Spleen (tissue), 11 donors: ENCODE measurements around the gene H6PD. TPM values are rescaled to one million over a fixed set of nuclear protein-coding genes. Genes with fewer than 3 reads are reported as not detected.
A peak's percentile ranks its signal among the peaks of the same experiment; 100 is the strongest.

ENCODE experiments used
- DNase-seq: peaks from one replicate; pipeline ENCODE4 v3.0.0-alpha.2; 2020
- H3K27ac ChIP-seq, 8 donors: fragments of 200-600 bp; sonication (generic) in 7 of 8; 1 replicate in 4 of 8; 2 replicates in 4 of 8; pipeline versions ENCODE4 v1.5.0 to v1.8.0; 2016 to 2021; ENCODE audit warnings: inconsistent platforms in 4 of 8, mild to moderate bottlenecking in 4 of 8, moderate library complexity in 1 of 8
- H3K27me3 ChIP-seq, 7 donors: fragments of 200-600 bp; sonication (generic) in 6 of 7; replicated peaks in 1 of 7; 1 replicate in 4 of 7; 2 replicates in 3 of 7; pipeline versions ENCODE4 v1.5.0 to v1.8.0; 2016 to 2021; ENCODE audit warnings: inconsistent platforms in 3 of 7, mild to moderate bottlenecking in 1 of 7
- H3K36me3 ChIP-seq, 6 donors: fragments of 200-600 bp; sonication (generic) in 5 of 6; 1 replicate in 4 of 6; 2 replicates in 2 of 6; pipeline versions ENCODE4 v1.5.0 to v1.8.0; 2016 to 2021; ENCODE audit warnings: inconsistent platforms in 2 of 6
- H3K4me1 ChIP-seq, 6 donors: fragments of 200-600 bp; sonication (generic) in 5 of 6; 1 replicate in 3 of 6; 2 replicates in 3 of 6; pipeline versions ENCODE4 v1.5.0 to v1.8.0; 2016 to 2021; ENCODE audit warnings: inconsistent platforms in 3 of 6
- H3K4me3 ChIP-seq, 8 donors: fragments of 200-600 bp; sonication (generic) in 7 of 8; 1 replicate in 4 of 8; 2 replicates in 4 of 8; pipeline versions ENCODE4 v1.5.0 to v1.8.0; 2016 to 2021; ENCODE audit warnings: inconsistent platforms in 4 of 8, mild to moderate bottlenecking in 4 of 8, moderate library complexity in 2 of 8
- H3K9me3 ChIP-seq, 8 donors: fragments of 200-600 bp; sonication (generic) in 7 of 8; 1 replicate in 4 of 8; 2 replicates in 4 of 8; pipeline versions ENCODE4 v1.5.0 to v1.8.0; 2016 to 2021; ENCODE audit warnings: inconsistent platforms in 4 of 8
- POLR2A ChIP-seq, 3 donors: fragments of 450-650 bp; IDR thresholded peaks; one replicate each; pipeline ENCODE4 v1.5.1; 2017; ENCODE audit warnings: antibody characterized with exemption in 3 of 3, mild to moderate bottlenecking in 1 of 3
- POLR2AphosphoS5 ChIP-seq, 3 donors: sonication (generic); formaldehyde crosslinking; IDR thresholded peaks; one replicate each; pipeline ENCODE4 v1.5.1; 2017; ENCODE audit warnings: antibody characterized with exemption in 3 of 3
- WGBS, 5 donors: extraction: QIAGEN DNeasy Blood & Tissue Kit in 3 of 5; methylation state at CpG; one replicate each; pipeline versions ENCODE4 v1.1.5 to v1.1.7; 2013 to 2018; 5-methylcytosine and 5-hydroxymethylcytosine counted together
- intact Hi-C: fragments of 100-400 bp; cut with DNase I; formaldehyde crosslinking; loops from one replicate; pipeline ENCODE4 v1.15.0; 2023; ENCODE audit warnings: low total_unique reads
- polyA plus RNA-seq, 3 donors: library from polyadenylated mRNA; stranded (reverse); fragments of 200-250 nt; gene quantifications; one replicate each; pipeline ENCODE4 v1.2.1, GENCODE V29; 2013
- total RNA-seq, 7 donors: library from RNA; depleted of rRNA in 3 of 7; stranded (reverse); fragments of >200 nt in 3 of 7; fragmentation: NEBNext Ultra II Directional in 4 of 7; extraction: Animal tissue kit (Norgen Biotek cat#: 25700) in 4 of 7; gene quantifications; one replicate each; pipeline versions ENCODE4 v1.1.0 to v1.2.1, GENCODE V29; 2016 to 2021
- TF ChIP-seq, protein P1 (sequence below), 11 experiments: fragments of 200-600 bp in 7 of 11; fragments of 450-650 bp in 4 of 11; sonication (generic) in 4 of 11; IDR thresholded peaks in 8 of 11; conservative IDR thresholded peaks in 3 of 11; 1 replicate in 7 of 11; 2 replicates in 4 of 11; pipeline versions ENCODE4 v1.4.0 to v1.8.0; 2016 to 2021; ENCODE audit warnings: antibody characterized with exemption in 11 of 11, inconsistent platforms in 4 of 11, mild to moderate bottlenecking in 1 of 11
- donor health status: healthy with polysubstance abuse.
- donor health status: DM: no; HTN: no; CAD: no; lungs with moderate emphysema.
- donor health status: DM: no; HTN: no; CAD: no.
- donor health status: Bipolar disorder and iron deficiency.
- donor health status: healthy.
- donor health status: DM: no; HTN: no; CAD: no.
- donor health status: DM: yes; HTN: yes; CAD: no.

Gene H6PD
- total and polyA plus RNA-seq, 10 donors: 4.5 to 55.3 (median 35.5) TPM

DNA sequence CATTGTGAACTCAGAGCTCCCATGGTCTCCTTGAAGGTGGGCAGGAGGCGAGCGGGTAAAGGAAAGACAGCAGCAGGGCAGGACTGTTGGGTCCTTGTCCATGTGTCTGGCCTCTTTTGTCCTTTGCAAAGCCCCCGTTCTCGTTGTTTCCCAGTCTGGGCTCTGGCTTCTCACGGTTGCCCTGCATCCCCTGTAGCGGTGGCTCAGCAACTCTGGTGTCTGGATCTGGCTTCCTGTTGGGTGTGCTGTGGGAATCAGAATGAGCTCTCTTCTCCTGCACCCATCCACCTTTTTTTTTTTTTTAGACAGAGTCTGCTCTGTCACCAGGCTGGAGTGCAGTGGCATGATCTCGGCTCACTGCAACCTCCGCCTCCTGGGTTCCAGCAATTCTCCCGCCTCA lies 11.1 kb downstream of the H6PD start:
- H3K36me3 ChIP-seq: peaks cover 0 to 63% (median 33%) of the 10 kb centered on the region in 6 donors
- TF ChIP-seq POLR2AphosphoS5 (IDR thresholded peaks at IDR 0.05) (no peak), POLR2A (IDR thresholded peaks at IDR 0.05) (no peak)
- H3K27me3 ChIP-seq: no peaks in the 10 kb centered on the region
- WGBS, 5 donors: 87 to 93% (median 91%) methylated on average over 9 of the region's 9 CpGs
- DNase-seq: peak; percentile 55
- H3K27ac ChIP-seq: peak overlapping the region in 2 of 8 donors; percentile 82 to 96
- H3K4me3 ChIP-seq: no peak overlapping the region
- intact Hi-C loops: no loop called here
- H3K4me1 ChIP-seq: peaks cover 20 to 90% (median 64%) of the 10 kb centered on the region in 6 donors
- no peaks in the 10 kb centered on the region for H3K9me3 ChIP-seq

DNA sequence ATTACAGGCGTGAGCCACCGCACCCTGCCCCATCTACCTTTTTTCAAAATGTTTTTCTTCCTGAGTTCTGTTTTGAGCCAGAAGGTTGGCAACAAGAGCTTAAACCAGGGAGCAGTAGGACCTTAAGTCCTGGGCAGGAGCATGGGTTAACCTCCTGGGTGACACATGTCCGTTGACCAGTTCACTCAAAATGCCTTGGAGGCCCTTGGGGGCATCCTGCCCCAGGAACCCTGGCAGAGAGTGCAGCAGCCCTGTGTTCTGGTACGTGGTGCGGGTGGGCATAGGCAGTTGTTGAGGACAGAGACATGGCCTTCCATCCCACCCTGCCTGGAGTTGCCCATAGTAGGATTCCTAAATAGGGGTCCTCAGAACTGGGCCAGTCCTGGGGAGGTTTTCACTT lies 11.6 kb downstream of the H6PD start:
- WGBS, 5 donors: 83 to 98% (median 92%) methylated on average over 5 of the region's 5 CpGs
- Histone ChIP-seq H3K27ac (peak overlapping the region in 1 of 8 donors; percentile 96), H3K27me3 (no peaks in the 10 kb centered on the region), H3K9me3 (no peaks in the 10 kb centered on the region), H3K4me3 (no peak overlapping the region), H3K36me3 (peaks cover 0 to 68% (median 33%) of the 10 kb centered on the region in 6 donors), H3K4me1 (peaks cover 24 to 90% (median 64%) of the 10 kb centered on the region in 6 donors)
- intact Hi-C loops: no loop called here
- TF ChIP-seq POLR2A (IDR thresholded peaks at IDR 0.05) (no peak), POLR2AphosphoS5 (IDR thresholded peaks at IDR 0.05) (no peak)
- DNase-seq: peak; percentile 50

GRCh38 chr1:9246841-9247785 lies 12.5 kb downstream of the H6PD start:
- peaks cover 0 to 73% (median 33%) of the 10 kb centered on the region in 6 donors for H3K36me3 ChIP-seq
- no peak overlapping the region for H3K4me3 ChIP-seq
- H3K27me3 ChIP-seq: no peaks in the 10 kb centered on the region
- 90 to 96% (median 93%) methylated on average over 31 to 41 of the region's 41 CpGs for WGBS, 5 donors
- peaks cover 28 to 90% (median 60%) of the 10 kb centered on the region in 6 donors for H3K4me1 ChIP-seq
- TF ChIP-seq POLR2A (IDR thresholded peaks at IDR 0.05) (no peak), POLR2AphosphoS5 (IDR thresholded peaks at IDR 0.05) (peak in 2 of 3 donors; percentile 3 to 21)
- TF ChIP-seq, protein P1, sequence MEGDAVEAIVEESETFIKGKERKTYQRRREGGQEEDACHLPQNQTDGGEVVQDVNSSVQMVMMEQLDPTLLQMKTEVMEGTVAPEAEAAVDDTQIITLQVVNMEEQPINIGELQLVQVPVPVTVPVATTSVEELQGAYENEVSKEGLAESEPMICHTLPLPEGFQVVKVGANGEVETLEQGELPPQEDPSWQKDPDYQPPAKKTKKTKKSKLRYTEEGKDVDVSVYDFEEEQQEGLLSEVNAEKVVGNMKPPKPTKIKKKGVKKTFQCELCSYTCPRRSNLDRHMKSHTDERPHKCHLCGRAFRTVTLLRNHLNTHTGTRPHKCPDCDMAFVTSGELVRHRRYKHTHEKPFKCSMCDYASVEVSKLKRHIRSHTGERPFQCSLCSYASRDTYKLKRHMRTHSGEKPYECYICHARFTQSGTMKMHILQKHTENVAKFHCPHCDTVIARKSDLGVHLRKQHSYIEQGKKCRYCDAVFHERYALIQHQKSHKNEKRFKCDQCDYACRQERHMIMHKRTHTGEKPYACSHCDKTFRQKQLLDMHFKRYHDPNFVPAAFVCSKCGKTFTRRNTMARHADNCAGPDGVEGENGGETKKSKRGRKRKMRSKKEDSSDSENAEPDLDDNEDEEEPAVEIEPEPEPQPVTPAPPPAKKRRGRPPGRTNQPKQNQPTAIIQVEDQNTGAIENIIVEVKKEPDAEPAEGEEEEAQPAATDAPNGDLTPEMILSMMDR (IDR thresholded peaks at IDR 0.05 in 8 of 11, conservative IDR thresholded peaks at IDR 0.05 in 3 of 11): no peak
- no peaks in the 10 kb centered on the region for H3K9me3 ChIP-seq
- peak; percentile 63 for DNase-seq
- intact Hi-C loops: no loop called here
- H3K27ac ChIP-seq: no peak overlapping the region

DNA sequence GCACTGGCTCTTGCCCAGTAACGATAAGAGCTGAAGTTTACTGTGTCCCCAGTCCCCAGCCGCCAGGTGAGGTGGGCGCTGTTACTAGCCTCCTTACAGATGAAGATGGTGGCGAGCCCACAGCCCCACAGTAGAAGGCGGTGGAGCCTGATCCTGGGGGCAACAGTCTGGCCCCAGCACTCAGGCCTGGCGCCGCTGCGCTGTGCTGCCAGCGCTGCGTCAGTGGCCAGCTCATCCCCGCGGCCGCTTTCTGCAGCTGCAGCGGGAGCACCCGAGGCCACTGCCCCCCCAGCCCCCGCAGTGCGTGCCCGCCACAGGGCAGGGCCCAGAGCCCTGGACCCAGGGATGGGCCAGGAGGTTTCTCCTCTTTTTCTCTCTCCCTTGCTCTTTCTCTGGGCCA lies 13.3 kb downstream of the H6PD start:
- no peak for TF ChIP-seq POLR2AphosphoS5 (IDR thresholded peaks at IDR 0.05)
- TF ChIP-seq POLR2A (IDR thresholded peaks at IDR 0.05): no peak
- TF ChIP-seq, protein P1 (IDR thresholded peaks at IDR 0.05 in 8 of 11, conservative IDR thresholded peaks at IDR 0.05 in 3 of 11): no peak
- no peak overlapping the region for H3K27ac ChIP-seq
- WGBS, 5 donors: 88 to 97% (median 94%) methylated on average over 13 to 18 of the region's 18 CpGs
- intact Hi-C loops: no loop called here
- H3K4me3 ChIP-seq: no peak overlapping the region
- peak; percentile 44 for DNase-seq
- H3K4me1 ChIP-seq: peaks cover 28 to 90% (median 58%) of the 10 kb centered on the region in 6 donors
- no peaks in the 10 kb centered on the region for H3K27me3 ChIP-seq
- H3K9me3 ChIP-seq: no peaks in the 10 kb centered on the region
- H3K36me3 ChIP-seq: peaks cover 0 to 81% (median 35%) of the 10 kb centered on the region in 6 donors
